Germinal center (tissue), 1 donor: ENCODE data around the gene NMT1.
A peak's percentile ranks its signal among the peaks of the same experiment; 100 is the strongest.
"Not testable (repeated sequence)": the region's sequence is repeated elsewhere in the genome, so short reads cannot be mapped to it uniquely, and the experiment has no call there.

ENCODE experiments used
- DNase-seq: peaks from one replicate; pipeline ENCODE4 v3.0.0; 2012; ENCODE audit warnings: mixed read lengths, low spot score

The NMT1 gene

DNA sequence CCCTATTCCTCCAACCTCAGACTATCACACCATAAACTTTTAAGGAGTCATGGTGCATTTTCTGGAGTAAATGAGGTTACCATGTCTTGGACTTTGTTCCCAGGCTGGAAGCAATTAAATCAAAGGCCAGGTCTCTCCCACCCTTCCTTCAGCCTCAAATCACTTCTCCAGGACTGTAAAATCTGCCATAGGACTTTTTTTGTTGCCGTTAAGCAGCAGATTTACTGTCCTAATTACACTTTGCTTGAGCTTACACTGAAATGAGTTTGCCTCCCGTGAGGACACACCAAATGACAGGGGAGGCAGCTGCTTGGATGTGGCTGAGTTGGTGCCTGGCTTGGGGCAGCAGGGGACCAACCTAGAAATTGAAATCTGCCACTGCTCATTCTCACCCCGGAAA is 24.4 kb upstream of the NMT1 start:
- DNase-seq = no peak

DNA sequence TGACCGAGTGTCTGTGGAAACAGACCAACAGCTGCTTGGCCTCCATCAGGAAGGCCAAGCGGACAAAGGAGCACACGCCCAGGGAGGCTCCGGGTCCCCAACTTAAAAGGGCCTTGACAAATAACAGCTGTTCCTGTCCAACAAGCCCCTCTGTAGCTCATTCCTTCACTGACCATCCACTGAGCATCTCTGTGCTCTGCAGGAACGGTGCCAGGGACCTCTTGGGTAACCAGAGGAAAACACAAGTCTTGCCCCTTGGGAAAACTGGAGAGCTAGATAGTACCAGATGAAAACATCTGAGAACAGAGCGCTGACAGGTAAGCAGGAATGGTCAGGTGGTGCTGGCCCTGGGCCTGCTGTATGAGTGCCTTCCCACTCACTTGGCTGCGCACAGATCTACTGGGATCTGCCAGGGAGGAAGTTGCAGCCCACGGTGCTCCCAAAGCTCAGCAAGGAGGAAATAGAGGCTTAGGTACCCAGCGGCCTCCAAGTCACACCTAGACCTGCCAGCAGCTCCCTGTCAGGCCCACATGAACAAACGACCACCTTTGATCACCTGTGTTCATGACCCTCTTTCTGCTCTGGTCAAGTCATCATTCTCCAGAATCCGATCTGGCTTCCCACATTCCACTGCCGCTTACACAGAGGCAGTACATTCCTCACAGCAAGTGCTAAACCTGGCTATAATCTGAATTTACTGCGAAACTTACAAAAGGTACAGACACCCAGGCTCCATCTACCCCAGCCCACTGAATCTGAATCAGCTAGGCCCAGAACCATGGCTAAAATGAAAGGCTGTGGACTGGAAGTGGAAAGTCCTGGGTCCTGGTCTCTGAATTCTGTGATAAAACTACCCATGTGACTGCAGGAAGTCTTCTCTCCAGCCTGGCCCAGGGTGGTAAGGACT is 22.1 kb upstream of the NMT1 start:
- no peak for DNase-seq

DNA sequence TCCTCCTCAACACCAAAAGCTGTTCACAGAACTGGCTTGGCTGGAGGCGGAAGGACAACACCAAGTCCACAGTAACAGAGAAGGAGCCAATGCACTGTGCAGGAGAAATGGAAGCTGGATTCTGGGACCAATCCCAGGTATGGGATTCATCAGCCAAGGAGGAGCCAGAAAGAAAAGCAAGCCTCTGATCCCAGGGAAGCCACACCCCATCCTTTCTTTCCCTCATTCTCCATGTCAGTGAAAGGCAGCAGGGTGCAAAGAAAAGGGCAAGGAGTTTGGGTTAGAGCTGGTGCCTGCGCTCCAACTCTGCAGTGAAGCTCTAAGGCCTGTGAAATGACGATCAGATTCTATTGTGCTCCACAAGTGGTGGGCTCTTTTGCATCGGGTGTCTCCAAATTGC is 20.7 kb upstream of the NMT1 start:
- no peak for DNase-seq

DNA sequence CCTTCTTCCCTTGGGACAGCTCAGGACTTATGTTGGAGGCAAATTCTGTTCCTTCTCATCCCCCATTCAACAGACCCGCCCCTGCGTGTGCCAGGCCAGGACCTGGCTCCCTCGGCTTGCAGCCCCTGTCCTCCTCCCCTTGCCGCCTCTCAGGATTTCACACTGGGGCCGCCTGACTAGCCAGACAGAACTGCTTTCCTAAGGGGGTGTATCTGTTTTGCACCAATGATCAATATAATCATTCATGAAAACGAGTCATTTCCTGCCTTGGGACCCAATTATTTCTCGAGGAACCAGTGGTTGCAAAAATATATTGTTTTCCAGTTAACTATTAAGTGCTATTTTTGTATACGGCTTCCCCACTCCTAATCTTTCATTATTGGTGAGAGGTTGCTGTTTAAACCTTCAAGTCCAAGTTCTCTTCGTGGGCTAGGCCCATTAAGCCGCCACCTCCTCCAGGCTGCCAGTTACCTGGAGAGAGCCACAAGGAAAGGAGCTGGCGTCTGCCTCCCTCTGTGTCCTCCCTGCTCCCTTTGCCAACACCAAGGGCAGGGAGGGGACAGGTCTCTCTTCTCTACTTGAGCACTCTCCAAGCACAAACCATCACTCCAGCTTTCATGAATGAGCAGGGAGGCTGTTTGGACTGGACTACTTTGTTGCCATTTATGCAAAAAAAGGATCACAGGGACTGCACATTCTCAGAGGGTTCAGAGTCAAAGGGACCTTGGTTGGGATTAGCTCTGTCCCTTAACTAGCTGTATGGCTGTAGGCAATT is 18.6 kb upstream of the NMT1 start:
- DNase-seq = no peak

DNA sequence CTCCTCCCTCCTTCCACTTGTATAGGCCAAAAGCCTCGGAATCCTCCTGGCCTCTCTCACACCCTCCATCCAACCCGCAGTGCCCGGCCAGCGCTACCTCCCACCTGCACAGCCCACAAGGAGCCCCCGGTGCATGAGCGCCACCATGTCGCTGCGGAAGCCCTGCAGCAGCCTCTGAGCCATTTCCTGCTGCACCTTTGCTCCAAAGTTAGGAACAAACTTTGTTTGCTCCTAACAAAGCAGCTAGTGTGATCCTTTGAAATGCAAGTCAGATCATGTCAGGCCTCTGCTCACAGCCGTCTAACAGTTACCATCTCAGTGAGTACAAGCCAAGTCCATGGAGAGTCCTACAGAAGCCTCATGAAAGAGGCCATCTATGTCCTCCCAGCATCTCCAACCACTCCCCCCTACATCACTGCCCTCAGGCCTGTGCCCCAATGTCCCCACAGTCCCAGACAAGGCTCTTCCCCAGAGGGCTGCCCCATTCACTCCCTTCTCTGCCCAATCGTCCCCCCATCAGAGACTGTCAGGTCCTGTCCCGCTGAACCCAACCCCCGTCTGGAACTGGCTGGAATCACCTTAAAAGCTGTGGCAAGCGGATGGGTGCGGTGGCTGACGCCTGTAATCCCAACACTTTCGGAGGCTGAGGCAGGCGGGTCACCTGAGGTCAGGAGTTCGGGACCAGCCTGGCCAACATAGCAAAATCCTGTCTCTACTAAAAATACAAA is 17.1 kb upstream of the NMT1 start:
- no peak for DNase-seq

DNA sequence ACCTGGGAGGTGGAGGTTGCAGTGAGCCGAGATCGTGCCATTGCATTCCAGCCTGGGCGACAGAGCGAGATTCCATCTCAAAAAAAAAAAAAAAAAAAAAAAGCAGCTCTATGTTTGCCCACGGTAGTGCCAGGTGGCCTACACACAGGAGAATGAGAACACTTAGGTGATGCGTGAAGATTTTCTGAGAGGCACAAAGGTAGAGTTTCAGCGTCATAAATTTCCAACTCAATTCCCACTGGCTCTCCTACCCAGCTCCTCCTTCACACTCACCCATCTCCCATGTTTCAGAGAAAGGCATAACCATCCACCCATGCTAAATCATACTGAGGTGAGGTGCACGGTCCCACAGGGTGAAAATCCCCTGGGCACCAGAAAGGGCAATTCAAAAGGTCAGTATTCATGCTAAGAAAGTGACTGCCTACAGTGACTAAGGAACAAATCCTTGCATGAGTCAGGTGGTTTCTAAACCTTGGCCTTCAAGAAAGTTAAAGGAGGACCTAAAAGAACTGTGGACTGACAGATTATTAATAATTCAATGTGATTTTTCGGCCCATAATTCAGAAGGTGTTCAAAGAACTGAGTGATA is 14.5 kb upstream of the NMT1 start:
- DNase-seq = no peak

DNA sequence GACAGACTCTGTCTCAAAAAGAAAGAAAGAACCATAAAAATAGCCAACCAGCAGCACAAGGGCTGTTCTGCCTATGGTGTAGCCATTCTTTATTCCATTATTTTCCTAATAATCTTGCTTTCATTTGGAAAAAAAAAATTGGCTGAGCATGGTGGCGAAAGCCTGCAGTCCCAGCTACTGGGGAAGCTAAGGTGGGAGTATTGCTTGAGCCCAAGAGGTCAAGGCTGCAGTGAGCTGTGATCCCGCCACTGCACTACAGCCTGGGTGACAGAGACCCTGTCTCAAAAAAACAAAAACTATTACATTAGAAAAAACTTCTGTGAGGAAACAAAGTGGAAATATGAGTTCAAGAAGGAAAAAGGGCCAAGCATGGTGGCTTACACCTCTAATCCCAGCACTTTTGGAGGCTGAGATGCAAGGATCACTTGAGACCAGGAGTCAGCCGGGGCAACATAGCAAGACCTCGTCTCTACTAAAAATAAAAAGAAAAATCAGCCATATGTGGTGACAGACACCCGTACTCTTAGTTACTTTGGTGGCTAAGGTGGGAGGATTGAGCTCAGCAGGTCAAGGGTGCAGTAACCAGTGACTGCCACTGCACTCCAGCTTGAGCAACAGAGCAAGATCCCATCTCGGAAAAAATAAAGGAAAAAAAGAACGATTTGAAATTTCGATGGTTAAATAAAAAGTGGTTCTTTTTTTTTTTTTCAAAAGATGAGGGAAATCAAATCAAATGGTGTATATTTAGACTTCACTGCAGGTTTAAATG is 12.1 kb upstream of the NMT1 start:
- no peak for DNase-seq

DNA sequence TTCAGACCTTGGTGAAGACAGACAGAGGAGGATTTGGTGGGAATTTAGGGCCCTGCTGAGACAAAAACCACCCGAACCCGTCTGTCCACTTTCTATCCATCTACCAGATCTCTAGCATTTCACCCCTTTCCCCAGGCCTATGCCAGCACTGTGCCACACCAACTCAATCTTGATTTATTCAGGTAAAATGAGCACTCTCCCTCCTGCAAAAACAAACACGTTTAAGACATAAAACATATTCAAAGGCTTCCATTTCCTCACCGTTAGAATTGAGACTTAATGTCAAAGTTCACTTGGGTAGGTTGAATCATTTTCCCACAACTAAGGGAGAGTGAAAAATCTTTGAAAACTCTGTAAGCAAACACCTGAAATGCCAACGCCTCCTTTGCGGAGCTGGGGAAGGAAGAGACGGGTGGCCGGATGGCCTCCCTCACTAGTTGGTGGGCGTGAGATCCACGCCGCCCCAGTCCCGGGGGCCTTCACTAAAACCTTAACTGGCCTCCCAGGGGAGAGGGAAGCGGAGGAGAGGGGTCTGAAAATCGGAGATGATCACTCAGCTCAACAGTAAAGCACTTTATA is 10.5 kb upstream of the NMT1 start:
- DNase-seq = no peak

DNA sequence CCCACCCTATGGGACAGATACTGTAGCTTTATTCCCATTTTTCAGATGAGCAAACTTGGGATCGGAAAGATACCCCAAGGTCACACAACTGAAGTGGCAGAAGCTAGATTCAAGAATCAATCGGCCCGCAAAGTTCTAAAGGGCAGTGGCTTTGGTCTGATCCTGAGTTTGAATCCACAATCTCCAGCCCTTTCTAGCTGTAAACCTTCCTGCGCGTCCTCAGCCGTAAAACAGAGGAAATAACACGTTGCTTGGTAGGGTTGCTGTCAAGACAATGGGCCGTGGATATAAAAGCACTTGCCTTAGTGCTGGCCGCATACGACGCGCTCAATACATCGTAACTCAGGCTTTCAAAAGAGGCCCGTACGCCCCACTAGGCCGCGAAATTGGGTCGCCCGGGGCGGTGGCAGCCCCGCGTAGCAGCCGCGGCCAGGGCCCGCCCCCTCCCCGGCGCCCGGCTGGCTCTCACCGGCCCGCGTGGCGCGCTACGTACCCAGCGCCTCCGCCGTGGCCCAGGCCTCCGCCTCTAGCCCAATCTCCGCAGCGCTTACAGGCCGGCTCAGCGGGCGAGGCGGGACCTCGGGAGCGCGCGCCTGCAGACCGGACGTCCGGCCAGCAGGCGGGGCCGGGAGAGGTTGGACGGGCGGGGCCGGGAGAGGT is 9.9 kb upstream of the NMT1 start, which contains the start of gene DCAKD:
TSS of gene DCAKD (minus strand) at position 573 of the 660 bp plus-strand sequence. CDS start 16,747 bp downstream, outside the sequence.
- peak; percentile 90 for DNase-seq

DNA sequence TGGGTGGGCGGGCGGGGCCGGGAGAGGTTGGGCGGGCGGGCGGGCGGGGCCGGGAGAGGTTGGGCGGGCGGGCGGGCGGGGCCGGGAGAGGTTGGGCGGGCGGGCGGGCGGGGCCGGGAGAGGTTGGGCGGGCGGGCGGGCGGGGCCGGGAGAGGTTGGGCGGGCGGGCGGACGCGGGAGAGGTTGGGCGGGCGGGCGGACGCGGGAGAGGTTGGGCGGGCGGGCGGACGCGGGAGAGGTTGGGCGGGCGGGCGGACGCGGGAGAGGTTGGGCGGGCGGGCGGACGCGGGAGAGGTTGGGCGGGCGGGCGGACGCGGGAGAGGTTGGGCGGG is 9.4 kb upstream of the NMT1 start:
- not testable (repeated sequence) for DNase-seq

DNA sequence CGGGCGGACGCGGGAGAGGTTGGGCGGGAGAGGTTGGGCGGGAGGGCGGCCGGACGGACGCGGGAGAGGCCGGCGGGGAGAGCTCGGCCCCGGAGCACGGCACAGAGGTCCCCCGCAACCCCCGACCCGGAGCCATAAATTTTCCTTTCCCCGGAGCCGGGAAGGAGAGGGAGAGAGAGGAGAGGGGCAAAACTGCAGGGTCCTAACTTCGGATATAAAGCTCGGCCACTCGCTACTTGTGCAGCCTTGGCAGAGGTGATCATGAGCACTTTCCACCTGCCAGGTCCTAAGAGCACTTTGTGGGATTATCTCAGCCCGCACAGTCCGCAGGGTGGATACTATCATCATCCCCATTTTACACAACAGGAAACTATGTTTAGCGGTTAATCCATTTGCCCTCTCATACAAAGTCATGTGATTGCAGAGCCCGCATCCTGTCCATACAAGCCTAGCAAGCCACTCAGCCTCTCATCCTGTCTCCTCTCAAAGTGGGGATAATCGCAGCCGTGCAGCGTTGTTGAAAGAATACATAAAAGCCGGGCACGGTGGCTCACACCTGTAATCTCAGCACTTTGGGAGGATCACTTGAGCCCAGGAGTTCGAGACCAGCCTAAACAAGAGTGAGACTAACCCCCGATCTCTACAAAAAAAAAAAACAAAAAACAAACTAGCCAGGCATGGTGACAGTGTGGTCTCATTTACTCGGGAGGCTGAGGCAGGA is 8.9 kb upstream of the NMT1 start:
- no peak for DNase-seq

DNA sequence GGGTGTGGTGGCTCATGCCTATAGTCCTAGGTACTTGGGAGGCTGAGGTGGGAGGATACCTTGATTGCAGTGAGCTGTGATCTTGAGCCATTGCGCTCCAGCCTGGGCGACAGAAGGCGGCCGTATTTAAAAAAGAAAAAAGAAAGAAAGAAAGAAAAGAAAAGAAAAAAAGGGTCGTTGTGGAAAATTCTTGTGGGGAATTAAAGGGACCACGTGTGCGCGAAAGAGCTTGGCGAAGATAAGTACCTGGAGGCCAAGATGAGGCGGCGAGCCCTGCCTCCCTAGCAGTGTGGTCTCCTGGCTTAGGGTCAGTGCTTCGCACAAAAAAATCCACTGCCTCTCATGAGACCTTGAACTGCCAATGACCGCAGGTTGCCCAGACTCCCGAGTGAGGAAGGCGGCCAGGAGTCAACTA is 728 bp upstream of the NMT1 start:
- DNase-seq = no peak

DNA sequence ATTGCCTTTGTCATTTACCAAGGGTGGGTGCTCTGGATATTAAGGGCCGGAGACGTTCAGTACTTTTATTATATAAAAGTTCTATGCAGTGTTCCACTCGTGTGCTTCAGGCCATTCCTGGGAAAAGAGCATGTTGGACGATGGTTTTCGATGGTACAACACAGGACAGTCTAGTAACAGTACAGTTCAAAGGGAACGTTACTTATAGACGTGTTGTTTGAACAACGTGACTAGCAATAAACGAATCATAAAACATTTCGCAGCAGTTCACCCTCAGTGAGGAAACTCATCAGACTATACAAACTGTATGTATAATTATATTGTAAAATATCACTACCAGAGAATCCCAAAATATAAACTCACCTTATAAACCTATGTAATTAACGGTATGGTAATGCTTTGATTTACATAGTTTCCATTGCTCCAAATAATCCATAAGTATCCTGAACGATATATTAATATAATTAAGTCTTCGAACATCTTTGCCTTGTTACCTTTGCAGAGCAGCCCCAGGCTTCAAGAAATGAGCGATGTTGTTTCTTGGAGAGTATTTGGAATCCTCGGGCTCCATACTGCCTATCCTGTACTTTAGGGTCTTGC is 589 bp downstream of the NMT1 start:
- no peak for DNase-seq

DNA sequence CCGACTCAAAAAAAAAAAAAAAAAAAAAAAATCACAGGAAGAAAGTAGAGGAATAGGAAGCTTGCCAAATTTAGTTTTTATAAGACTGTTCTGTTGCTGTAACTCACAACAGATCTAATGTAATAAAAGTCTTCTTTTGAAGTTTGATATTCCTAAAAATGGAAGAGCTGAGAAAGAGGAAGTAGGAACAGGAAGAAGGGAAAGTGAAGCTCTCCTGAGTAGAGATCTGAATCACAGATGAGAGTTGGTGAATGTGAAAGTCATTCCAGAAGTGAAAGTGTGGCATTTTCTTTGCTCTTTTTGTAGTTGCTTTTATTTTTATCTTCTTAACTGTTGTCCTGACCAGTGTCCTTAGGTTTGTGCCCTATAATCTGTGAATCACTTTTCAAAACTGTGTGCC is 2.1 kb downstream of the NMT1 start:
- DNase-seq = no peak

DNA sequence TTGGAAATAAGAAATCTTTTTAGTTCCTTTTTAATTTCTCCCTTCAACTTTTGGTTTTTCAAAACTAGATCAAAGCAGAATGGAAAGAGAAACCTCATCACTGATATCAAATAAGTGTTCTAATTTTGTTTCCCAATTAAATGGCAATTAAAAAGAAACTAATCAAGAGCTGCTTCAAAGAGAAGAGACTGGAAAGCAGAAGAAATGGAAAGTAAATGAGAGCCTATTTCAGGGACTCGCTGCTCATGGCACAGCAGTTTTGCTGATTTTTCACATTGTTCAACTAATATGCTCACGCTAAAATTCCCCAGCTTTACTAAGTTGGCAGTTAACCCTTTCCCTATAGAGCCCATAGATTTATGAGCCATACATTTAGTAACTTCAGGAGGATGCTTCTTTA is 6.5 kb downstream of the NMT1 start:
- DNase-seq = no peak

DNA sequence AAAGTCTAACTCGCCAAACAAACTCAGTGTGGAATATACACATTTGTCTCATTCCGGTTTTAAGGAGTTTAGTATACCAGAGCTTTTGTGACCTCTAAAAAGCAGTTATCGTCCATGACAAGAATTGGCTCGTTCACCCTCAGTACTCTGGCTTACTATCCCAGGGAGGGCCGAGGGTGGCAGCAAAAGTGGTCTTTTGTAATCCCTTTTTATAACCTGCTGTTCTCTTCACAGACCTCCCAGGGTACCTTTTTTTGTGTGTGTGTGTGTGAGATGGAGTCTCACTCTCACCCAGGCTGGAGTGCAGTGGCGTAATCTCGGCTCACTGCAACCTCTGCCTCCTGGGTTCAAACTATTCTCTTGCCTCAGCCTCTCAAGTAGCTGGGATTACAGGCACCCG is 8.9 kb downstream of the NMT1 start:
- DNase-seq = no peak

DNA sequence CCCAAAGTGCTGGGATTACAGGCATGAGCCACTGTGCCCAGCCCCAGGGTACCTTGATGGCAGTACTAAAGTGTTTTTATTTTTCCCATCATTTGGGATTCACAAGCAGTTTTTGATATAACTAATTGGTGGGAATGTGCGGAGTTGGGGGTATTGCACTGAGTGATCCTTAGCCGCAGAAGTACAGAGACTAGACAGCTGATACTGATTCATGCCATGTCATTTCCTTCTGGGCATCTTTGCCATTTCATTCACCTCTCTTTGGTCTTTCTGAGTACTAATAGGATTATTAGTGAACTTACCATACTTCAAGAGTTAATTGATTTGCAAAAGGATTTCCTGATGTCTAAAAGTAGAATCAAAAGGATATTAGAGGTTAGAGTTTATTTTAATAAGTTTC is 9.7 kb downstream of the NMT1 start:
- no peak for DNase-seq

DNA sequence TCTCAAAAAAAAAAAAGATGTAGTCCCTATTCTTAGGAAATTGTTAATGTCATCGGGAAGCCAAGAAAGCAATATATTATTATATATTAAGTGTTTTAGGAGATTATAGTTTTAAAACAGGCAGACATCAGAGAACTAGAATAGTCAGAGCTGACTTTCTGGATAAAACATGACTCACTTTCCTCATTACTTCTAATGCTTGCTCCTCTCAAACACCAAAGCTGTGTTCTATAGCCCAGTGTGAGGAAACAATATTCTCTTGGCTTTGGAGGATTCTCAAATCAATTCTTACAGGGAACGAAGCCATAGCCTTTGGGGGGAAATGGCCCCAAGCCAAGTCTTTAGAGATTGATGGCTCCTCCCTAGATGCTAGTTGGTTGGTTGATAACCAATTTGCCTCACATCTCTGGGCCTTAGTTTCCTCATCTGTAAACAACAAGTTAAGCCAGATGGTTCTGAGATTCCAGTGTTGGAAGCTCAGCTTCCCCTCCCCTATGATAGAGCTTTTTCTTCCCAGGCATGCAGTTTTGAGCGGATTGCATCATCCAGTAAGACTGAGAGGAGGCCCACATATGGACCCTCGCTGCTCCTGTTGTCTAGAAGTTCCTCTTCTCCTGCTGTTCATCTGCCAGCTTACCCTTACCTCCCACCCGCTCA is 12.4 kb downstream of the NMT1 start:
- DNase-seq = no peak

DNA sequence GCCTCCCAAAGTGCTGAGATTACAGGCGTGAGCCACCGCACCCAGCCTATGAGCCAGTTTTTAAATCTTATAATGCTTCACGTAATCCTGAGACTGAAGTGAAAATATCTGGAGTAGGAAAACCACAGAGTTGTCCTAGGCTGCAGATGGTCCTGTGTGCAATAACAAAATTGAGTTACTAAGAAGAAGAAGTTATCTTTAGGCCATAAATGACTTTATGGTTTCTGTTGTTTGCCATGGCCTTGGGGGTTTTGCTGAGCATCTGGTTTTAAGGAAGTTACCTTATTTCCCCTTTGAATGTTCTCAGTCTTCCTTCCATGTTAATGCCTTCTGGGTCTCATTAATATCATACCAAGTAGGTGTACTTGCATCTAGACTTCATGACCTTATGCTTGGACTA is 16.5 kb downstream of the NMT1 start:
- DNase-seq = peak; percentile 28
